GM19043 (cell line): ENCODE measurements around the gene FLT3.
"Not testable (repeated sequence)": the region's sequence is repeated elsewhere in the genome, so short reads cannot be mapped to it uniquely, and the experiment has no call there.

Experiments used
- ATAC-seq: cut with Tn5 transposase; IDR thresholded peaks from one replicate; pipeline ENCODE4 v1.9.1; 2021; ENCODE audit warnings: low read depth; ENCODE audit not compliant: unreplicated experiment

The FLT3 gene

GRCh38 chr13:28010046-28010445 is 90.3 kb downstream of the FLT3 start:
- ATAC-seq: no peak

DNA sequence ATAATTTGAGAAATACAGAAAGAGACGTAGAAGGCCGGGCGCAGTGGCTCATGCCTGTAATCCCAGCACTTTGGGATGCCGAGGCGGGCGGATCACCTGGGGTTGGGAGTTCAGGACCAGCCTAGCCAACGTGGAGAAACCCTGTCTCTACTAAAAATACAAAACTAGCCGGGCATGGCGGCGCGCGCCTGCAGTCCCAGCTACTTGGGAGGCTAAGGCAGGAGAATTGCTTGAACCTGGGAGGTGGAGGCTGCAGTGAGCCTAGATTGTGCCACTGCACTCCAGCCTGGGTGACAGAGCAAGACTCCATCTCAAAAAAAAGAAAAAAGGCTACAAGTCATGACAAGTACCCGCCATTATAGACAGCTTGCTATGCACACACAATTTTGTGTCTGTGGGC is 95.4 kb downstream of the FLT3 start:
- ATAC-seq: not testable (repeated sequence)

DNA sequence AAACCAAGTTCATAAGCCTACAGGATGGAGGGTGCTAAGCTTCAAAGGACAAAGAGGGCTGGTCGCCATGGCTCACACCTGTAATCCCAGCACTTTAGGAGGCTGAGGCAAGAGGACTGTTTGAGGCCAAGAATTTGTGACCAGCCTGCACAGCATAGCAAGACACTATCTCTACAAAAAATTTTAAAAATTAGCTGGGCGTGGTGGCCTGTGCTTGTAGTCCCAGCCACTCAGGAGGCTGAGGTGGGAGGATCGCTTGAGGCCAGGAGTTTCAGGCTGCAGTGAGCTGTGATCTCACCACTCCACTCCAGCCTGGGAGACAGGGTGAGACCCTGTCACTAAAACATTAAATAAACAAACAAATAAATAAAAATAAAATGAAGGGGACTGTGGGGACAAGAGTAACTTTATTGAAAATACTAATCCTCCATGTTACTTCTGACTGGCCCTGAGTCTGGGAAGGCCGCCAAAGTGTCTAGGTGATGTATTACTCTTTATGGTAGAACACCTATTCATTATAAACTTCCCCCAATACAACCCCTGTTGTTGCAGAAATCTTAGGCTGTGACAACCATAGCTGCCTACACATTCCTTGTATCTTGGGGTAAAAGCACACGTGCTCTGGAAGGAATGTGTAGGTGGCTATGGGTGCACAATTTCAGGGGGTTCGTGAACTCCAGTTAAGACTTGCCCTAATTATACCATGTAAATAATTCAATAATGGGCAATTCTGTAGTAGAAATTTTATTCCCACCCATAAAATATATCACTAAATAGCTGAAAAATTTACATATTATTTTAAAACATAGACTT is 97.3 kb downstream of the FLT3 start:
- ATAC-seq: no peak

DNA sequence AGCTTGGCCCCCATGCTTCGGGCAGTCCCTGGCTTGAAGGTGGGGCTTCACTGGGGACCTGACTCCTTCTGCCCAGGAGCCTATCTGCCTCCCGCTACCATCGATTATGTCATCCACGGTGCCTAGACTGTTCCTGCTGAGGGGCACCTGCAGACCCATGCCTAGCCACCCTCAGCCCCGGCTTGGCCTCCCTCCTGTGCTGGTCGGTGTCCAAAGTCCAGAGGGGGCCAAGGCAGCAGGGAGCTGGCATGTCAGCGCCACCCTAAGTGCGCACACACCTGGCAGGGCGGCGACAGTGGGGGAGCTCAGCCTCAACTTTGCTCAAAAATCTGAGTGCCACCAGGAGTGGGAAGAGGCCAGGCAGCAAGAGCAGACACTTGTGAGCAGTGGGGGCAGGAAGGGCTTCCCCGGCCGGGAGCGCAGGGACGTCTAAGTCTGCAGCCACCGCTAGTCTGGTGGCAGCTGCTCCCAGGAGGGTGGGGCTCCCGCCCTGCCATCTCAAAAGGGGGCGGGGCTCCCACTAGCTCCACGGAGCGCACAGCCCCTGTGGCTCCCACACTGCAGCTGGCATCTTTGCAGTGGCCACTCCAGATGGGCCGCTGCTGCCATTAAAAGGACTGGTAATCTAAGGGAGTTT is 98.4 kb downstream of the FLT3 start:
- no peak for ATAC-seq

GRCh38 chr13:28001049-28001448 is 99.3 kb downstream of the FLT3 start:
- ATAC-seq: no peak

- ATAC-seq: no peak
Measured at GRCh38 chr13:28000567-28000966, 99.8 kb downstream of the FLT3 start.

GRCh38 chr13:27997904-27998522 is 102.4 kb downstream of the FLT3 start:
- no peak for ATAC-seq

GRCh38 chr13:27991881-27992280 is 108.5 kb downstream of the FLT3 start:
- no peak for ATAC-seq

DNA sequence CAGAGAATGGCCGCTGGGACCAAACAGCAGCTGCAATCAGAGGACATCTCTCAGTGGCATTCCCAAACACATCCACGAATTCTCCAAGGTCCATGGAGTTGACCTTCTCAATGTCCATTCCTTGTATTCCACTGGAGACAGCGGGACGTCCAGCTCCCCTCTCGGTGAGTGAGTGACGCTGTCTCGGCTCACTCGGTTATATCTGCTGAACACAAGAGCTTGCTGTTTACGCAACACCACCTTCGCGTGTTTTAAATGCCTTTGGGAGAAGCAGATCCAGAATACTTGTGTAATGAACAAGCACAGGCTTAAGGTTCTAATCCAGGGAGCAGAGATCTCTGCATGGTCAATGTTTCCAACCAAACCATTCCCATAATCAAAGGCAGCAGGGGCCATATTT is 111.9 kb downstream of the FLT3 start, which contains the start of gene URAD:
URAD (minus strand) TSS at position 174 of the 400 bp plus-strand sequence; CDS start at position 118, 56 bp downstream.
- no peak for ATAC-seq

- ATAC-seq: no peak
Measured at GRCh38 chr13:27985600-27985999, 114.8 kb downstream of the FLT3 start.

GRCh38 chr13:27982361-27982760 is 118.0 kb downstream of the FLT3 start:
- ATAC-seq: no peak

GRCh38 chr13:27981006-27981708 is 119.2 kb downstream of the FLT3 start:
- ATAC-seq: no peak

DNA sequence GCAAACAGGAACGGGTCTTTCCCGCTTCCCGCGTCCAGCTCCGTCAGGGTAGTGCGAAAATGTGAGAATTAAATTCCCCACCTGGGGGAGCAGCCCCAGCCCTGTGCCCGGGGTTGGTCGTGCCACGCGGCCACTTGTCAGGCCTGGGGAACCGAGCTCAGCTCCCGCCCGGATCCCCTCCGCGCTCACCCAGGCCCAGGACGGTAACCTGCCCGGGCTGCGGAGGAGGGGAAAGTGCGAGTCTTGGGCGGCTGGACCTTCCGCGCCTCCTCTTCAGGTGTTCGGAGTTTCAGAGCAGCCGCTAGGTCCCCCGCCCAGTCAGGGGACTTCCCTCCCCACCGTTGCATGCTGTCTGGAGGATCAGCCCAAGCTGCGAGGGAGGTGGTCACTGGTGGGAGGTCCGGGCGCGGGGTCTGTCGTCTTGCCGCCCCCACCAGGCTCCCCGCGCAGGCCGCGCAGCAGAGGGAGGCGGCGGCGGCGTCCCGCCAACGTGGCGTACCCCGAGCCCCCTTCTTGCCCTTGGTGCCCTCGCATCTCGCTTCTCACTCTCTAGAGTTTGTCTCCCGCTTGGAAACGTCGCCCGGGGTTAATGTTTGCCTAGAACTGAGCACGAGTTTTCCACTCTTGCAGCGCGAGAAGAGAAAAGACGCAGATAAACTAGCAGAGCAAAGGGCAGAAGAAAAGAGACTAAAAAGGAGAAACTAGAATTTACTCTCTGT is 119.9 kb downstream of the FLT3 start:
- no peak for ATAC-seq

DNA sequence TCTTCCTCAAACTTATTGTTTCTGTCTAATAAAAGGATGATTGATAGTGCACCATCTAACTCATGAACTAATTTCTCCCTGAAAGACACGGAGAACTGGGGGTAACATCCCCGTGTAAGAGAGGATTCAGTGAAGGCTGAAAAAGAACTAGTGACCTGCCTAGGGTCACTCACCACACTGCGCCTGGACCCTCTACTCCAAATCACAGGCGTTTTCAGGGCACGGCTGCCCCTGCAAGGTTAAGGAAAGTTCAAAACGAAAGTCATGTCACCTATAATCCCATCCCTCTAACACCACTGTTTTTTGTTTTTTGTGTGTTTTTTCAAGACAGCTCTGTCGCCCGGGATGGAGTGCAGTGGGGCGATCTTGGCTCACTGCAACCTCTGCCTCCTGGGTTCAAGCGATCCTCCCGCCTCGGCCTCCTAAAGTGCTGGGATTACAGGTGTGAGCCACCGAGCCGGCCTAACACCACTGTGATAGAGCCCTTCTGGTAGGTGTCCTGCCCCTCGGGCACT is 120.6 kb downstream of the FLT3 start:
- ATAC-seq: no peak

DNA sequence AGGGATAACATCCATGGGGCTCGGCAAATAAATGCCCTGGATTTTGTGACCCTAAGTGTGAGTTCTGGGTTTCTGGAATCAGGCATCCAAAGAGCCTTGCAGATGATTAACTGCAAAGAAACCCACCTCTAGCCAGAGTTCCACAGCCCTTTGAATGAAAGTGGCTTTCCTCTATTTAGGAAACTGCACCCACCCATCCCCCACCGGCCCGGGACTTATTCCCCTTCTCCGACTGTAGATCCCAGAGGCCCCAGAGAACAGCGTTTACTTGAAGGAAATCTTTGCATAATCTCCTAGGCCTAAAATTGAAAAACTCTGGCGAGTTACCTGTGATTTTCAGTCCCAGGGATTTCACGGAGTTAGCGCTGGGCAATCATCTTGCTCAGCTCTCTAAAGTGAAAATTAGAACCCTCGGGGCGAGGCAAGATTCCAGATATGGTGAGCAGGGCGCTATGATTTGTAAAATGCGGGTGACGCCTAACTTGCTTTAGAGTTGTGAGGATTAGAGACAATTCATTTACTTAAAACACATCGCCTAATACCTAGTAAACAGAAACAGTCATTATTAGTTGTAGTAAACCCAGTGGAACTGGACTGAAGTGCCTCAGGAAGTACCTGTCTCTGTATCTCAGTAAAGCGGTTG is 121.3 kb downstream of the FLT3 start:
- ATAC-seq: no peak

- ATAC-seq: no peak
Measured at GRCh38 chr13:27978301-27978968, 121.9 kb downstream of the FLT3 start.

GRCh38 chr13:27977476-27978300 is 122.7 kb downstream of the FLT3 start:
- no peak for ATAC-seq

DNA sequence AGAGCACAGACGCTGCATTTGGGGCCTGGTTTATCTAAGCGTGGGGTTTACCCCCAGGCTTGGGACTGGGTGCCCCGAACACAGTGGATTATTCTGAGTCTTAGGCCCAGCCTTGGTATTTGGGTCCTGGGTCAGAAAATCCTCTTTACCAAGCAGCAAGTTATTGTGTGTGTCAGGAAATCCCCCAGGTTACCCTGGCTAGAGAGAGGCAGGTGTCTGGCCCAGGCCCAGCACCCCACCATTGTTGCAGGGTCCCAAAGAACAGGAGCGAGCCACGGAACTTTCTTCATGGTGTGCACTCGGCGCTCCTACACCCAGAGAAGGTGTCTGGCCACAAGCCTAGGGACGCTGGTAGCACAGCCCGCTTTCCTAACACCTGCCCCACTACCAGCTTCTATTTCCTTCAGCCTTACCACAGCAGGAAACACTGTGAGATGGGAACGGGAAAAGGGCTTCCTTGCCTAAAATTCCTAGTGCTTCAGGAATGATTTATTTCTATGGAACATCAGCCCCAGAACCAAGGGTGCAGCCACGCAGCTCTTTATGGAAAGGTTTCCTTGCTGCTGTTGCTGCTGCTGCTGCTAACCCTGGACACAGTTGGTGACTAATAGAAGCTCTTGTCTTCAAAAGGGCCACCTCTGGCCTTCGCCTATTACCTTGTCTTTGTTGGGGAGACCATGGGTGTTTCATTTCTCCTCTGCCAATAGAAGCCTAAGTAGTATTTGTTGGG is 123.8 kb downstream of the FLT3 start:
- ATAC-seq: no peak
